Neutrophil (primary cell): ENCODE measurements around the gene SH2B2.
A peak's percentile ranks its signal among the peaks of the same experiment; 100 is the strongest.
"Not testable (repeated sequence)": the region's sequence is repeated elsewhere in the genome, so short reads cannot be mapped to it uniquely, and the experiment has no call there.

Experiments used
- H3K27ac ChIP-seq: fragments of 200-600 bp; sonication (generic); 2 replicates; pipeline ENCODE4 v1.5.1; 2016; ENCODE audit warnings: mild to moderate bottlenecking, moderate library complexity
- H3K27me3 ChIP-seq: fragments of 200-600 bp; sonication (generic); 2 replicates; pipeline ENCODE4 v1.6.0; 2016; ENCODE audit warnings: mild to moderate bottlenecking
- H3K36me3 ChIP-seq: fragments of 200-600 bp; sonication (generic); 2 replicates; pipeline ENCODE4 v1.5.1; 2017
- H3K4me1 ChIP-seq, 2 experiments: fragments of 200-600 bp in 1 of 2; sonication (generic) in 1 of 2; 1 replicate in 1 of 2; 2 replicates in 1 of 2; pipeline versions ENCODE4 v1.5.1 to v1.6.1; 2013 to 2016; ENCODE audit warnings: low read depth in 1 of 2, low read length in 1 of 2, mild to moderate bottlenecking in 1 of 2, moderate library complexity in 1 of 2; ENCODE audit not compliant: control insufficient read depth in 1 of 2, insufficient read depth in 1 of 2
- H3K4me3 ChIP-seq, 2 experiments: fragments of 200-600 bp in 1 of 2; sonication (generic) in 1 of 2; 1 replicate in 1 of 2; 2 replicates in 1 of 2; pipeline ENCODE4 v1.5.1; 2013 to 2016; ENCODE audit warnings: low read depth in 1 of 2, low read length in 1 of 2, mild to moderate bottlenecking in 1 of 2, moderate library complexity in 1 of 2
- H3K9me3 ChIP-seq: fragments of 200-600 bp; sonication (generic); 2 replicates; pipeline ENCODE4 v1.5.1; 2016
- TF ChIP-seq, protein P1 (sequence below): fragments of 200-600 bp; sonication (generic); IDR thresholded peaks from 2 replicates; pipeline ENCODE4 v1.5.1; 2016; ENCODE audit warnings: antibody characterized with exemption

SH2B2 gene

DNA sequence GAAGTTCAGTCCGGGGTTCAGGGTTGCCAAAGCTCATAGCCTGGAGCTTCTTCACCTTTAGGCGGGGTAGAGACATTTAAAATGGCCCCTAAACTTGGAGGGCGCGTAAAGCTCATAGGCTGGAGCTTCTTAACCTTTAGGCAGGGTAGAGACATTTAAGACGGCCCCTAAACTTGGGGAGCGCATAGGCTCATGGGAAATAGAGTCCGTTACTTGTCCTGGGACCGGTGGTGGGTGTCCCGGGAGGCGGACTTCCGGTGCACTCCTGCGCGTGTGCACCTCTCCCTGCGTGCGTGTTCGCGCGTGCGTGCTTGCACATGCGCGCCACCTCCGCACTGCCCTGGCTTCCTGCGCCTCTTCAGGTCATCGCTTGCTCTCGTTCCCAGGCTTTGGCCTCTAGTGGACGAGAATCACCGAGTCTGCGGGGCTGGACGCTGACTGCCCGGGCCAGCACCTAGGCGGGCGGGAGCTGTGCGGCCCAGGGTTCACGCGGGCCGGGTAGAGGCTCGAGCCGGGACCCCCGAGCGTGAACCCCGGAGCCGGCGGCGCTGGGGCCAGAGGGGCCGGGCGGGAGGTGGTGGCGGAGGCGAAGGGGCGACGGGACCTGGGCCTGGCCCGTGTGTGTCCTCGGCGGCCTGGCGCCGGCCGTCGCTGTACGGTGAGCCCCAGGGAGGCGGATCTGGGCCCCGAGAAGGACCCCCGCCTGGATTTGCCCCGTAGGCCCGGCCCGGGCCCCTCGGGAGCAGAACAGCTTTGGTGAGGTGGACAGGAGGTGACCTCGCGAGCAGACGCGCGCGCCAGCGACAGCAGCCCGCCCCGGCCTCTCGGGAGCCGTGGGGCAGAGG, 77.1 kb downstream of the SH2B2 start:
- Histone ChIP-seq H3K4me3 (peak overlapping the region; percentile 61 to 75), H3K27ac (peak overlapping the region; percentile 80)
- not testable (repeated sequence) for H3K27me3 ChIP-seq, H3K36me3 ChIP-seq, H3K4me1 ChIP-seq, H3K9me3 ChIP-seq
- TF ChIP-seq, protein P1, sequence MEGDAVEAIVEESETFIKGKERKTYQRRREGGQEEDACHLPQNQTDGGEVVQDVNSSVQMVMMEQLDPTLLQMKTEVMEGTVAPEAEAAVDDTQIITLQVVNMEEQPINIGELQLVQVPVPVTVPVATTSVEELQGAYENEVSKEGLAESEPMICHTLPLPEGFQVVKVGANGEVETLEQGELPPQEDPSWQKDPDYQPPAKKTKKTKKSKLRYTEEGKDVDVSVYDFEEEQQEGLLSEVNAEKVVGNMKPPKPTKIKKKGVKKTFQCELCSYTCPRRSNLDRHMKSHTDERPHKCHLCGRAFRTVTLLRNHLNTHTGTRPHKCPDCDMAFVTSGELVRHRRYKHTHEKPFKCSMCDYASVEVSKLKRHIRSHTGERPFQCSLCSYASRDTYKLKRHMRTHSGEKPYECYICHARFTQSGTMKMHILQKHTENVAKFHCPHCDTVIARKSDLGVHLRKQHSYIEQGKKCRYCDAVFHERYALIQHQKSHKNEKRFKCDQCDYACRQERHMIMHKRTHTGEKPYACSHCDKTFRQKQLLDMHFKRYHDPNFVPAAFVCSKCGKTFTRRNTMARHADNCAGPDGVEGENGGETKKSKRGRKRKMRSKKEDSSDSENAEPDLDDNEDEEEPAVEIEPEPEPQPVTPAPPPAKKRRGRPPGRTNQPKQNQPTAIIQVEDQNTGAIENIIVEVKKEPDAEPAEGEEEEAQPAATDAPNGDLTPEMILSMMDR, result peak; percentile 34

DNA sequence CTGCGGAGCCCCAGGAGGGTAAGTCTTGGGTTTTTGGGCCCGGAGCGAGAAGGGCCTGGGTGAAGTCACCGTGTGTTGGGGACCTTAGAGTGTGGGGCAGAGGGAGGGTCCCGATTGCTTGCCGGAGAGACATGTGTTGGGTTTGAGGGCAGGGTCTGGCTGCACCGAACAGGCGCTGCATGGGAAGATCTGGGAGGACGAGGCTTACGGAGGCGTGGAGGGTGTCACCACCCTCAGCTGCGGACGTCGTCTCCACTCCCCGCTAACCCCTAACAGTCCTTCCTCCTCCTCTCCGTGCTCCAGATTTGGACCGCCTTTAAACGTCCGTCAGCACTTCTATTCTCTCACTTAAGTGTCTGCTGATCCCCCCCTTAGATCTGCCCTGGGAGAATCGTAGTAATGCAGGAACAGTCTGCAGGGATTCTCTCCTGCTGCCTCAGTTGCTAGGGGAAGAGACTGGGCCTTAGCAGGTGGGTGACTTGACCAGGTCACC, 77.8 kb downstream of the SH2B2 start:
- not testable (repeated sequence) for H3K4me1 ChIP-seq, H3K27me3 ChIP-seq, H3K36me3 ChIP-seq, H3K9me3 ChIP-seq
- peak overlapping the region; percentile 61 to 75 for H3K4me3 ChIP-seq
- H3K27ac ChIP-seq, result peak overlapping the region; percentile 80

DNA sequence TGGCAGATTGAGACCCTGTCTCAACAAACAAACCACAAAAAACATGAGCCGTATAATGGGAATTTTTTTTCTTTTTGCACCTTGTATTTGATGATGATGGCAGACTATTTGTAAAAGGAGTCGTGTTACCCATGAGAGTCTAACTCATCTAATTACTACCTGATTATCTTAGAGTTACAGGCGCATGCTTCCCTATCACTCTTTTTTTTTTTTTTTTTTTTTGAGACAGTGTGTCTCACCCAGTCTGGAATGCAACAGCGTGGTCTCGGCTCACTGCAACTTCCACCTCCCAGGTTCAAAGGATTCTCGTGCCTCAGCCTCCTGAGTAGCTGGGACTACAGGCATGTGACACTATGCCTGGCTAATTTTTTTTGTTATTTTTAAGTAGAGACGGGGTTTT, 78.7 kb downstream of the SH2B2 start:
- H3K4me3 ChIP-seq, H3K27me3 ChIP-seq, H3K36me3 ChIP-seq, H3K9me3 ChIP-seq, H3K4me1 ChIP-seq, H3K27ac ChIP-seq: not testable (repeated sequence)

DNA sequence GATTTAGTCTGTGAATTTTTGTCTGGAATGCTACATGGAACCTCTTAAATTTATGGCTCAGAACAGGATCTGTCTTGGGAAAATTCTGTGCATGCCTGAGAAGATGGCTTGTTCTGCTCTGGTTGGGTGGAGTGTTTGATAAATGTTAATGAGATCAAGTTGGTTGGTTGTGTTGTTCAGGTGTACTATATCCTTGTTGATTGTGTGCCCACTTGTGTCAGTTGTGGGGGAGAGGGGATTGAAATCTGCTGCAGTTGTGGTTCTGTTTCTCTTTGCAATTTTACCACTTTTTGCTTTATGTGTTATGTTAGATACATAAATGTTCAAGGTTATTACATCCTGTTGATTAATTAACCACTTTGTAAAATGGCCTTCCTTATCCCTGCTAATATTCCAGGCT, 83.4 kb downstream of the SH2B2 start:
- not testable (repeated sequence) for H3K27me3 ChIP-seq, H3K4me3 ChIP-seq, H3K4me1 ChIP-seq, H3K9me3 ChIP-seq, H3K36me3 ChIP-seq, H3K27ac ChIP-seq
